Measurements from ENCODE around the gene ADPRS. TPM values are rescaled to one million over a fixed set of nuclear protein-coding genes. Genes with fewer than 3 reads are reported as not detected.

The ADPRS gene
- total RNA-seq, 1 experiment from 2014 or later = 26.5 TPM

- H3K27ac Mint-ChIP-seq (ENCODE audit: unreplicated experiment) = no peak overlapping the region
- peaks cover 9% of the 10 kb centered on the region for H3K4me1 Mint-ChIP-seq (ENCODE audit: low read depth, unreplicated experiment)
- CTCF ChIA-PET = no interaction called here
- TF ChIP-seq, protein P1, sequence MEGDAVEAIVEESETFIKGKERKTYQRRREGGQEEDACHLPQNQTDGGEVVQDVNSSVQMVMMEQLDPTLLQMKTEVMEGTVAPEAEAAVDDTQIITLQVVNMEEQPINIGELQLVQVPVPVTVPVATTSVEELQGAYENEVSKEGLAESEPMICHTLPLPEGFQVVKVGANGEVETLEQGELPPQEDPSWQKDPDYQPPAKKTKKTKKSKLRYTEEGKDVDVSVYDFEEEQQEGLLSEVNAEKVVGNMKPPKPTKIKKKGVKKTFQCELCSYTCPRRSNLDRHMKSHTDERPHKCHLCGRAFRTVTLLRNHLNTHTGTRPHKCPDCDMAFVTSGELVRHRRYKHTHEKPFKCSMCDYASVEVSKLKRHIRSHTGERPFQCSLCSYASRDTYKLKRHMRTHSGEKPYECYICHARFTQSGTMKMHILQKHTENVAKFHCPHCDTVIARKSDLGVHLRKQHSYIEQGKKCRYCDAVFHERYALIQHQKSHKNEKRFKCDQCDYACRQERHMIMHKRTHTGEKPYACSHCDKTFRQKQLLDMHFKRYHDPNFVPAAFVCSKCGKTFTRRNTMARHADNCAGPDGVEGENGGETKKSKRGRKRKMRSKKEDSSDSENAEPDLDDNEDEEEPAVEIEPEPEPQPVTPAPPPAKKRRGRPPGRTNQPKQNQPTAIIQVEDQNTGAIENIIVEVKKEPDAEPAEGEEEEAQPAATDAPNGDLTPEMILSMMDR (IDR thresholded peaks at IDR 0.05; ENCODE audit: unreplicated experiment) = no peak
- BruUV-seq (replicated peaks) = no TSS peak
- no peak for DNase-seq
- no peak overlapping the region for H3K4me3 Mint-ChIP-seq (ENCODE audit: low read depth, unreplicated experiment)
- intact Hi-C loops (cut with micrococcal nuclease; ENCODE audit: unreplicated experiment) = no loop called here
- H3K9me3 Mint-ChIP-seq (ENCODE audit: low read depth, unreplicated experiment) = no peaks in the 10 kb centered on the region
- H3K36me3 Mint-ChIP-seq (ENCODE audit: insufficient read depth, unreplicated experiment) = peaks cover 18% of the 10 kb centered on the region
- H3K27me3 Mint-ChIP-seq (ENCODE audit: unreplicated experiment) = no peaks in the 10 kb centered on the region
These were observed 3.6 kb upstream of the ADPRS start for GRCh38 chr1:36085126-36085525.

GRCh38 chr1:36085686-36086526, 2.8 kb upstream of the ADPRS start:
- no TSS peak for BruUV-seq (replicated peaks)
- Mint-ChIP-seq H3K36me3 (ENCODE audit: insufficient read depth, unreplicated experiment) (peaks cover 18% of the 10 kb centered on the region), H3K9me3 (ENCODE audit: low read depth, unreplicated experiment) (no peaks in the 10 kb centered on the region), H3K27ac (ENCODE audit: unreplicated experiment) (no peak overlapping the region), H3K27me3 (ENCODE audit: unreplicated experiment) (no peaks in the 10 kb centered on the region), H3K4me3 (ENCODE audit: low read depth, unreplicated experiment) (no peak overlapping the region), H3K4me1 (ENCODE audit: low read depth, unreplicated experiment) (peaks cover 9% of the 10 kb centered on the region)
- intact Hi-C loops (cut with micrococcal nuclease; ENCODE audit: unreplicated experiment) = no loop called here
- no peak for DNase-seq
- TF ChIP-seq, protein P1 (IDR thresholded peaks at IDR 0.05; ENCODE audit: unreplicated experiment) = no peak
- CTCF ChIA-PET = no interaction called here

- peak overlapping the region; percentile 15 for H3K4me3 Mint-ChIP-seq (ENCODE audit: low read depth, unreplicated experiment)
- no peaks in the 10 kb centered on the region for H3K9me3 Mint-ChIP-seq (ENCODE audit: low read depth, unreplicated experiment)
- no peak overlapping the region for H3K27ac Mint-ChIP-seq (ENCODE audit: unreplicated experiment)
- H3K36me3 Mint-ChIP-seq (ENCODE audit: insufficient read depth, unreplicated experiment) = peaks cover 18% of the 10 kb centered on the region
- no TSS peak for BruUV-seq (replicated peaks)
- CTCF ChIA-PET = no interaction called here
- intact Hi-C loops (cut with micrococcal nuclease; ENCODE audit: unreplicated experiment) = no loop called here
- peaks cover 9% of the 10 kb centered on the region for H3K4me1 Mint-ChIP-seq (ENCODE audit: low read depth, unreplicated experiment)
- TF ChIP-seq, protein P1 (IDR thresholded peaks at IDR 0.05; ENCODE audit: unreplicated experiment) = no peak
- H3K27me3 Mint-ChIP-seq (ENCODE audit: unreplicated experiment) = no peaks in the 10 kb centered on the region
- DNase-seq = no peak
These were observed 2.0 kb upstream of the ADPRS start for GRCh38 chr1:36086529-36087232.

- Mint-ChIP-seq H3K27ac (ENCODE audit: unreplicated experiment) (no peak overlapping the region), H3K36me3 (ENCODE audit: insufficient read depth, unreplicated experiment) (peaks cover 20% of the 10 kb centered on the region), H3K9me3 (ENCODE audit: low read depth, unreplicated experiment) (no peaks in the 10 kb centered on the region), H3K27me3 (ENCODE audit: unreplicated experiment) (no peaks in the 10 kb centered on the region), H3K4me3 (ENCODE audit: low read depth, unreplicated experiment) (peak overlapping the region; percentile 15), H3K4me1 (ENCODE audit: low read depth, unreplicated experiment) (peaks cover 9% of the 10 kb centered on the region)
- intact Hi-C loops (cut with micrococcal nuclease; ENCODE audit: unreplicated experiment) = no loop called here
- no peak for DNase-seq
- CTCF ChIA-PET = no interaction called here
- BruUV-seq (replicated peaks) = no TSS peak
- TF ChIP-seq, protein P1 (IDR thresholded peaks at IDR 0.05; ENCODE audit: unreplicated experiment) = no peak
These were observed 1.2 kb upstream of the ADPRS start for GRCh38 chr1:36087233-36088123.

Data from Calu3 (cell line).